ENCODE data around the gene PHF10.

- TF ChIP-seq, protein P1, sequence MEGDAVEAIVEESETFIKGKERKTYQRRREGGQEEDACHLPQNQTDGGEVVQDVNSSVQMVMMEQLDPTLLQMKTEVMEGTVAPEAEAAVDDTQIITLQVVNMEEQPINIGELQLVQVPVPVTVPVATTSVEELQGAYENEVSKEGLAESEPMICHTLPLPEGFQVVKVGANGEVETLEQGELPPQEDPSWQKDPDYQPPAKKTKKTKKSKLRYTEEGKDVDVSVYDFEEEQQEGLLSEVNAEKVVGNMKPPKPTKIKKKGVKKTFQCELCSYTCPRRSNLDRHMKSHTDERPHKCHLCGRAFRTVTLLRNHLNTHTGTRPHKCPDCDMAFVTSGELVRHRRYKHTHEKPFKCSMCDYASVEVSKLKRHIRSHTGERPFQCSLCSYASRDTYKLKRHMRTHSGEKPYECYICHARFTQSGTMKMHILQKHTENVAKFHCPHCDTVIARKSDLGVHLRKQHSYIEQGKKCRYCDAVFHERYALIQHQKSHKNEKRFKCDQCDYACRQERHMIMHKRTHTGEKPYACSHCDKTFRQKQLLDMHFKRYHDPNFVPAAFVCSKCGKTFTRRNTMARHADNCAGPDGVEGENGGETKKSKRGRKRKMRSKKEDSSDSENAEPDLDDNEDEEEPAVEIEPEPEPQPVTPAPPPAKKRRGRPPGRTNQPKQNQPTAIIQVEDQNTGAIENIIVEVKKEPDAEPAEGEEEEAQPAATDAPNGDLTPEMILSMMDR (IDR thresholded peaks at IDR 0.05; ENCODE audit: low read length), result no peak
- TF ChIP-seq EZH2phosphoT487 (IDR thresholded peaks at IDR 0.05; ENCODE audit: low read length), result no peak
Observed at GRCh38 chr6:169663468-169663867, 60.8 kb downstream of the PHF10 start.
